Glomerular endothelial cell (primary cell): ENCODE results near the gene PAEP. TPM values are rescaled to one million over a fixed set of nuclear protein-coding genes. Genes with fewer than 3 reads are reported as not detected.
A peak's percentile ranks its signal among the peaks of the same experiment; 100 is the strongest.
"Not testable (repeated sequence)": the region's sequence is repeated elsewhere in the genome, so short reads cannot be mapped to it uniquely, and the experiment has no call there.

Experiments
- DNase-seq: peaks from one replicate; pipeline ENCODE4 v3.0.0-alpha.2; 2011; ENCODE audit warnings: low read depth, low spot score; ENCODE audit errors: extremely low read depth
- total RNA-seq: library from RNA; depleted of rRNA; stranded (reverse); fragments of >200 nt; gene quantifications from 2 replicates; pipeline ENCODE4 v1.2.3, GENCODE V29; 2015

The PAEP gene
- total RNA-seq: not detected in 2 replicates

DNA sequence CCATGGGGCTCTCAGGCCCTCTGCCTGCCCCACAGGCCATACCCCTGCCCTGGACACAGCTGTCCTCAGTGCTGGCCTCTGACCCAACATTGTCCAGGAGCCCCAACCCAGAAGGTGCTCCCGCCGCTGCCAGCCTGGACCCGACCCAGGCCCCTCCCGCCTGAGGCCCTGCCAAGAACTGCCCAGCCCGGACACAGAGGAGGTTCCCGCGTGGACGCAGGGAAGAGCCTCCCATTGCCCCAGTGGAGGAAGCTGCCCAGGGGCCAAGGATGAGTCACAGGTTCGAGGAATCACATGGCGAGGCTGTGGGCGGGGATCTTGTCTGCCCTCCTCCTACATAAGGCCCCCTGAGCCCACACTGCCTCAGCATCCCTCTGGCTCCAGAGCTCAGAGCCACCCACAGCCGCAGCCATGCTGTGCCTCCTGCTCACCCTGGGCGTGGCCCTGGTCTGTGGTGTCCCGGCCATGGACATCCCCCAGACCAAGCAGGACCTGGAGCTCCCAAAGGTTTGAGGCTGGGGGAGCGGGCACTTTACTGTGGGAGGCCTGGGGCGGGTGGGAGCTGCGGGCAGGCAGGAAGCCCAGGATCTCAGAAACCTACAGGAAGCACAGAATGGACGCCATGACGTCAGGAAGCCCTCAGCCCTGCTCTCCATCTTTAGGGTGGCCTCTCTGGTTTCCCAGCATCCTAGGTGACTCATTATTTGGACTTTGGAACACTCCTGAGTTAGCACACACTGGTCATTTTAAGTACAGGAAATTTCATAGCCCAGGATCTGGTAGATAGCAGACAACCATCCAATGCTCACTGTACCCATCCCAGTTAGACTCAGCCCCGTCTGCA is at the start of gene PAEP:
Gene PAEP (plus strand): TSS at position 366 of the 844 bp plus-strand sequence.
- no peak for DNase-seq

- DNase-seq: no peak
These were observed 49.3 kb upstream of the PAEP start for GRCh38 chr9:135512241-135512603.

DNA sequence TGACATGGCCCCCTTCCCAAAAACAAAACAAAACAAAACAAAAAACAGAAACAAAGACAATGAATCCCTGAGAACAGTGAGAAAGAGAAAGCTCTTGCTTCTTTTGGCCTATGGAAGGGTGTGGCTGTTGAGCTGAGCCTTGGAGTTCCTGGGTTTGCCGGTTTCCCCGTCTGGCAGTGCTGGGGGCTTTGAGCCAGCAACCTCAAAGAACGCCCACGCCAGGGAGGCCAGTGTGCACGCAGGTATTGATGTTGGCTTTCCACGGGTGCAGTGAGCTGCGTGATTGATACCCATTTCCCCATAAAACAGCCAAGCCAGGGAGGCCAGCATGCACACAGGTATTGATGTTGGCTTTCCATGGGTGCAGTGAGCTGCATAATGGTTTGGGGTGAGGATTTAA is 48.7 kb upstream of the PAEP start:
- no peak for DNase-seq

DNA sequence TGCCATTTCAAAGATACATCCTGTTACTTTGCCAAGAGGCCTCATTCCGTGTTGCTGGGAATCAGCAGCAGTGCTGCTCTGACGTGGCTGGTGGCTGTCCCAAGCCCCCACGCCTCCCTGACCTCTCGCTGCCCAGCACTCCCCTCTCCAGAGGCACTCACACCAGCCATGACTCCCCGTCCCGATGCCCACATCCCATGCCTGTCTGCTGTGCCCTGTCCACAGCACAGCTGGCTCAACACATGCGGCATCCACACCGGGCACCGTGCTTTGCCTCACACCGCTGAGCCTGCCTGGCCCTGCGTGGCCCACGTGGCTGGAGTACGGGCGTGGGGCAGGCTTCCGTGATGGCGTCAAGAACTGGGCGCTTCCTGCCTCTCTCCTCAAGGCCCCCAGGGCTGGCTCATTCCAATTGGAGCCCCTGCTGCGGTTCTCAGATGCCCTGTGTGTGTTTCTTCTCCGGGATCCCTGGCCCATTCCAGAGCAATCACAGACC is 48.2 kb upstream of the PAEP start:
- DNase-seq: no peak

- not testable (repeated sequence) for DNase-seq
These were observed 47.6 kb upstream of the PAEP start for GRCh38 chr9:135513906-135514305.

DNA sequence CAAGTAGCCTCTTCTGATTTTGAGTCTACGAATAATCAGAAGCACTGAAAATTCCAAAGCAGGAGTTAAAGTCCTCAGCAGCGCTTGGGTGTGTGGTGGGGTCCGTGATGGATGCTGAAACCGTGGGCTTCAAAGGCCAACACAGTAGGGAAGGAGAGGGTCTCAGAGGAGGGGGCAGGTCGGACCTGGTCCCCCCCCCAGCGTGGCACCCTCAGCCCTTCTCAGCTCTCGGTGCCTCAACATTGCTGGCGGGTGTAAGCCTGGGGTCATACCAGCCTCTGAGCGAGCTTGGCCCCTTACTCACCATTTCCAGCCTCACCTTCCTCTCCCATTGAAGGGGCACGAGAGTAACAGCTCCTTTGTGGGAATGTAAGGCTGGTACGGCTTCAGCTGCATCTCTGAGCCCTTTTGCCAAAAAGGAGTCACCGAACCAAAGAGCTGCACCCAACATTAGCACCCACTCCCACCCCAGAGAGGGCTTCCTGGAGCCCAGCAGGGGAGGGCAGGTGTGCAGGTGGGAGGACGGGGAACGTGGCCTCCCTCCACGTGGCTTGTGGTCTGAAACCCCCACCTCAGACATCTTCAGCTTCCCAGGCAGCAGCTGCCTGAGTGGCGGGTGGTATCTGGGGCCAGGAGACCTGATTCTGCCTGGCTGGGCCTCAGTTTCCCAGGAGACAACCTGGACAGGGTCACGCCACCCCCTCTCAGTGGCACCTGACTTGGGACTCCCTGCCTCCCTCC is 47.0 kb upstream of the PAEP start:
- no peak for DNase-seq

DNA sequence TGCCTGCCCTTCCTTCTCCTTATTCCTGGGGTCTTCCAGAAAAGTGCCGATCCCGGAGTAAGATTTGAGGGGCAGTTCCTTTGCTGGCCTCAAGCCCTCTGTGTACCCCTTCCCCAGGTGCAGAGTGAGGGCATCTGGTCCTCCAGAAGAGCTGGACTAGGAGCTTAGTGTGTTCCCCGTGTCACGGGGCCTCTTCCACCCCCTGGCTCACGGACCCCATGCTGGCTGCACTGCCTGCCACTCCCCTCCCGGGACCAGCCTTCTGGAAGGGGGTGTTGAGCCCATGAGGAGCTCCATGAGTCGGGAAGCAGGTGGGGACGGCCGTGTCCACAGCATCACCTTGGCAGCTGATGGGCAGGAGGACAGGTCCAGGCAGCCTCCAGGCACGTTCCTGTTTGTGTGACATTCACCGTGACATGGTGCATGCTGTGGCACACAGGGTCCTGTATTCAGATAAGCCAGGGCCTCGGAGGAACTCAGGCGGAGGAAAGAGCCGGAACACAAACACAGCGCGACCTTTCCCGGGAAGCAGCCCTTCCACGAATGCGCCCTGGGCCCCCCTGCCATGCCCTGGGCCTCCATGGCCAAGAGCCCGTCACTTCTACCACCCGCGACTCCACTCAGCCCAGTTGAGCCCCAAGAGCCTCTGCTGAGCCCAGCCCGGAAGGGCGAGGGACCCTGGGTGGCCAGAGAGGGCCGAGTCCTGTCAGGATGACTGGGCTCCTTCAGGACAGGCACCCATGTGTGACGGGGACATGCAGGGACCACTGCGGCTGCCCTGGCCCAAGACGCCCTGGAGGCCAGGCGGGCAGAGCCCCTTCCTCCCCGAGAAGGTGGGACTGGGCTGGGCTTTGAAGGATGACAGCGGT is 46.2 kb upstream of the PAEP start:
- no peak for DNase-seq

- DNase-seq: peak; percentile 62
These were observed 45.3 kb upstream of the PAEP start for GRCh38 chr9:135516132-135516860.

GRCh38 chr9:135517407-135517822 is 44.1 kb upstream of the PAEP start:
- DNase-seq: no peak

DNA sequence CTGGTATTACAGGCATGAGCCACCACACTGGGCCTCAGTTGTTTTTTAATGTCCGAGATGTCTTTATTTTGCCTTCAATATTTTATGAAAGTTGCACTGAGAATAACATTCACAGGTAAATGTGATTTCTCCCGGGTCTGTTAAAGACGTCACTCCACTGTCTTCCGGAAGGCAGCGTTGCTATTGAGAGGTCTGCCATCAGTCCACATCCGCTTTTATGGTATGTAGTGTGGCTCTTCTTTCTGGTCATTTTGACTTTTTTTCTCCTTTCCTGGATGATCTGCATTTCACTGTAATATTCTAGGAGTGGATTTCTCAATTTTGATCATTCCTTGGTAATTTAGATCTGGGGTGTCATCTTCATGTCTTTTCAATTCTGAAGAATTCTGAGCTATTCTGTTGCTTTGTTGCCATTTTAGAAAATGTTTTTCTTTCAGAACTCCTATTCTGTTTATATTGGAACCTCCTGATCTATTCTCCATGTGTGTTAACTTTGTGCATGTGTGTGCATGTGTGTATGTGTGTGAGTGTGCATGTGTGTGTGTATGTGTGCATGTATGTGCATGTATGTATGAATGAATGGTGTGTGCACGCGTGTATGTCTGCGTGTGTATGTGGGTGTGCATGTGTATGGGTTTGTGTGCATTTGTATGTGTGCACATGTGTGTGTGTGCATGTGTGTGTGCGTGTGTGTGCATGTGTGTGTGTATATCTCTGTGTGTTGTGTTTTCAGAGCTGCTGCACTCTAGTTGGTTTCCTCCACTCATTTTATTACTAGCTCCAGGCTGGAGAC is 42.2 kb upstream of the PAEP start:
- DNase-seq: no peak

- no peak for DNase-seq
These were observed 40.5 kb upstream of the PAEP start, which contains the start of gene LCN1 for GRCh38 chr9:135520916-135521607. LCN1 (plus strand) TSS chr9:135521440; CDS start chr9:135521498, 58 bp downstream.

GRCh38 chr9:135521608-135522095 is 39.9 kb upstream of the PAEP start:
- no peak for DNase-seq

DNA sequence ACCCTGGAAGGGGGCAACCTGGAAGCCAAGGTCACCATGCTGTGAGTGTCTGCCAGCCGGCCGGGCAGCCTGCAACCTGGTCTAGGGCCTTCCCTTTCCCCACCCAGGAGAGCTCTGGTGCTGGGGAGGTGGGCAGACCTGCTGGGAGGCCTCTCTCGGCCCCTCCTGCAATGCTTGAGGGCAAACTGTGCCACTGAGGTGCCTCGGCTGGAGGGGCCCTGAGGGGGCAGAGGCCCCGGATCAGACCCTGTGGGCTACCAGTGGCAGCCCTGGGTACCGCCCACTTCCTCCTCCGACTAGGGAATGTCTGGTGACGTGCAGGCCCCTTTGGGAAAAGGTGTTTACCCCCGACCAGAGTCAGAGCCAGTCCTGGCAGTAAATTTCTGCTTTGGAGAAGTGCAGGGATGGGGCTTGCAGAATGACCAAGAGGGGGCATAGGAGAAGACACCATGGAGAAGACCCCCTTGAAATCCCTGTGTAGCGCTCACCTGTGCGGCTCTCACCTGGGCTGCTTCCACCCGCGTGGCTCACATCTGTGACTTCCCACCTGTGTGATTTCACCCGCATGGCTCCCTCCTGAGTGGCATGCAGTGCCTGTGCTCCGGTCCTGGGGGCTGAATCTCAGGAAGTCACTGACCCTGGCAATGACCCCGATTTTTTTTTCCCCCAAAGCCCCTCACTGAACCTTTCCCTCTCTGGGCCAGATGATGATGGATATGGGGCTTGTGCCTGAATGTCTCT is 39.2 kb upstream of the PAEP start:
- no peak for DNase-seq

GRCh38 chr9:135522931-135523330 is 38.6 kb upstream of the PAEP start:
- DNase-seq: no peak

DNA sequence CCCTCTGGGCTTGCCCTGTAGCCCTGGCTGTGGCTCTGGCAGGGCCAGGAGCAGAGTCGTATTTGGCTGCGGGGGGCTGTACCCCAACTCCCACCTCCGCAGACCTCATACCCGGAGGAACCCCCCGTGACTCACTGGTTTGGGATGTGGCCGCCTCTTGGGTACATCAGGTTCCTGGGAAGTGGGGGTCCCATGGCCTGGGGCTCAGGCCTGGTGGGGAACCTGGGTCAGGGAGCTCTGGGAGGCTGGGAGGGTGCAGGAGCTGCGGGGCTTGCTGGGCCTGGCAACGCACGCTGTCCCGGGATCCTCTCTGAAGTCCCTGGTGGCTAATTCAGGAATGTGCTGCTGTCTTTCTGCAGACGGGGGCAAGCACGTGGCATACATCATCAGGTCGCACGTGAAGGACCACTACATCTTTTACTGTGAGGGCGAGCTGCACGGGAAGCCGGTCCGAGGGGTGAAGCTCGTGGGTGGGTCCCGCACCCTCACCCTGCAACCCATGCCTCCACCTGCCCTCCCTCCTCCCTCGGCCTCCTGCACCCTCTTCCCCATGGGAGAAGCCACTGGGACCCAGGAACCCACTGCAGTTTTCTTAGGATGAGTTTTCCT is 37.9 kb upstream of the PAEP start:
- no peak for DNase-seq

GRCh38 chr9:135524130-135524861 is 37.3 kb upstream of the PAEP start:
- no peak for DNase-seq
